GM23338 (cell line): ENCODE measurements around the gene GIPC1. TPM values are rescaled to one million over a fixed set of nuclear protein-coding genes. Genes with fewer than 3 reads are reported as not detected.

Experiments
- ATAC-seq: fragments of 200-7000 bp; cut with Tn5 transposase; 3 replicates; pipeline ENCODE4 v1.9.1; 2020
- DNase-seq: peaks from one replicate; pipeline ENCODE4 v3.0.0-alpha.2; 2015; ENCODE audit warnings: low spot score
- H2AFZ ChIP-seq: fragments of 200-600 bp; sonication (generic); 2 replicates; pipeline ENCODE4 v1.8.0; 2016; ENCODE audit warnings: antibody characterized with exemption, mild to moderate bottlenecking, moderate library complexity
- H3F3A ChIP-seq: fragments of 200-600 bp; sonication (generic); replicated peaks from 2 replicates; pipeline ENCODE4 v1.8.0; 2017; ENCODE audit warnings: antibody characterized with exemption, mixed run types, low read depth
- H3K27ac ChIP-seq: fragments of 200-600 bp; sonication (generic); 2 replicates; pipeline ENCODE4 v1.6.1; 2016; ENCODE audit warnings: low read depth
- H3K27me3 ChIP-seq: fragments of 200-600 bp; sonication (generic); 2 replicates; pipeline ENCODE4 v1.8.0; 2016; ENCODE audit warnings: mild to moderate bottlenecking, mixed run types, moderate library complexity; ENCODE audit not compliant: insufficient read depth
- H3K36me3 ChIP-seq: fragments of 200-600 bp; sonication (generic); 2 replicates; pipeline ENCODE4 v1.8.0; 2016; ENCODE audit warnings: mild to moderate bottlenecking; ENCODE audit not compliant: insufficient read depth
- H3K4me1 ChIP-seq: fragments of 200-600 bp; sonication (generic); 2 replicates; pipeline ENCODE4 v1.8.0; 2016; ENCODE audit warnings: mild to moderate bottlenecking, moderate library complexity; ENCODE audit not compliant: insufficient read depth
- H3K4me2 ChIP-seq: fragments of 200-600 bp; sonication (generic); 2 replicates; pipeline ENCODE4 v1.7.1; 2017; ENCODE audit warnings: mixed run types
- H3K4me3 ChIP-seq: fragments of 200-600 bp; sonication (generic); 2 replicates; pipeline ENCODE4 v1.6.1; 2016; ENCODE audit warnings: mixed run types
- H3K79me2 ChIP-seq: fragments of 200-600 bp; sonication (generic); replicated peaks from 2 replicates; pipeline ENCODE4 v1.8.0; 2017; ENCODE audit warnings: mild to moderate bottlenecking; ENCODE audit not compliant: insufficient read depth
- H3K9me2 ChIP-seq: fragments of 200-600 bp; sonication (generic); 2 replicates; pipeline ENCODE4 v1.8.0; 2017; ENCODE audit not compliant: insufficient read depth
- H4K20me1 ChIP-seq: fragments of 200-600 bp; sonication (generic); replicated peaks from 2 replicates; pipeline ENCODE4 v1.8.0; 2017; ENCODE audit warnings: mild to moderate bottlenecking; ENCODE audit not compliant: insufficient read depth
- H3K27ac Mint-ChIP-seq: 2 replicates; pipeline ENCODE4 v1.8.0; 2020; ENCODE audit warnings: inconsistent platforms, mild to moderate bottlenecking, moderate library complexity, mixed read lengths
- H3K27me3 Mint-ChIP-seq: 3 replicates; pipeline ENCODE4 v1.8.0; 2022; ENCODE audit warnings: low read depth, mild to moderate bottlenecking, moderate library complexity, mixed read lengths, inconsistent platforms; ENCODE audit not compliant: insufficient read depth, poor library complexity
- H3K36me3 Mint-ChIP-seq: 3 replicates; pipeline ENCODE4 v1.8.0; 2021; ENCODE audit warnings: low read depth, mild to moderate bottlenecking, inconsistent platforms, moderate library complexity, mixed read lengths
- H3K4me1 Mint-ChIP-seq: 3 replicates; pipeline ENCODE4 v1.8.0; 2020; ENCODE audit warnings: mild to moderate bottlenecking, inconsistent platforms, mixed read lengths
- H3K4me3 Mint-ChIP-seq: 3 replicates; pipeline ENCODE4 v1.8.0; 2021; ENCODE audit warnings: moderate library complexity, mild to moderate bottlenecking, inconsistent platforms, mixed read lengths
- H3K9me3 Mint-ChIP-seq: 3 replicates; pipeline ENCODE4 v1.8.0; 2020; ENCODE audit warnings: moderate library complexity, mild to moderate bottlenecking, inconsistent platforms, mixed read lengths
- CREB1 ChIP-seq: fragments of 250-450 bp; sonication (Bioruptor Pico); IDR thresholded peaks from 2 replicates; pipeline ENCODE4 v1.5.0; 2020; ENCODE audit warnings: low read depth, mild to moderate bottlenecking, moderate library complexity
- CTCF ChIP-seq, 2 experiments: fragments of 200-600 bp in 1 of 2; sonication (generic) in 1 of 2; conservative IDR thresholded peaks; 2 replicates each; pipeline versions ENCODE4 v1.5.1 to v1.6.1; 2016 to 2017; ENCODE audit warnings: antibody characterized with exemption in 2 of 2, low read depth in 2 of 2, mild to moderate bottlenecking in 2 of 2, moderate library complexity in 1 of 2
- ETS1 ChIP-seq: IDR thresholded peaks from 2 replicates; pipeline ENCODE4 v1.6.1; 2016; ENCODE audit warnings: antibody characterized with exemption
- EZH2 ChIP-seq: fragments of 200-600 bp; sonication (generic); IDR thresholded peaks from one replicate; pipeline ENCODE4 v1.8.0; 2017; ENCODE audit warnings: antibody characterized with exemption, mild to moderate bottlenecking, low read depth; ENCODE audit not compliant: unreplicated experiment
- EZH2phosphoT487 ChIP-seq: fragments of 200-600 bp; sonication (generic); IDR thresholded peaks from one replicate; pipeline ENCODE4 v1.8.1; 2018; ENCODE audit warnings: antibody characterized with exemption; ENCODE audit not compliant: unreplicated experiment
- JUNB ChIP-seq: IDR thresholded peaks from one replicate; pipeline ENCODE4 v1.6.1; 2016; ENCODE audit warnings: antibody characterized with exemption; ENCODE audit not compliant: unreplicated experiment
- NANOG ChIP-seq: IDR thresholded peaks from 2 replicates; pipeline ENCODE4 v1.6.1; 2016; ENCODE audit warnings: antibody characterized with exemption, borderline replicate concordance
- POLR2AphosphoS5 ChIP-seq: IDR thresholded peaks from 2 replicates; pipeline ENCODE4 v1.6.1; 2016; ENCODE audit warnings: antibody characterized with exemption, low read depth
- REST ChIP-seq: IDR thresholded peaks from one replicate; pipeline ENCODE4 v1.6.1; 2018; ENCODE audit warnings: antibody characterized with exemption; ENCODE audit not compliant: unreplicated experiment
- STAT1 ChIP-seq: IDR thresholded peaks from one replicate; pipeline ENCODE4 v1.6.1; 2016; ENCODE audit warnings: antibody characterized with exemption; ENCODE audit not compliant: unreplicated experiment
- ZNF114 ChIP-seq: fragments of 250-450 bp; sonication (Bioruptor Pico); IDR thresholded peaks from 2 replicates; pipeline ENCODE4 v1.5.0; 2020; ENCODE audit warnings: mild to moderate bottlenecking, moderate library complexity
- ZNF331 ChIP-seq: fragments of 250-450 bp; sonication (Bioruptor Pico); IDR thresholded peaks from 2 replicates; pipeline ENCODE4 v1.5.0; 2020; ENCODE audit warnings: low read depth, mild to moderate bottlenecking, moderate library complexity
- ZNF462 ChIP-seq: fragments of 250-450 bp; sonication (Bioruptor Pico); IDR thresholded peaks from 2 replicates; pipeline ENCODE4 v1.5.0; 2020; ENCODE audit warnings: mild to moderate bottlenecking, moderate library complexity
- polyA plus RNA-seq: library from polyadenylated mRNA; unstranded; fragments of >200 nt; fragmentation: Nextera tagmentation; extraction: Ambion mirVana; gene quantifications from 2 replicates; pipeline ENCODE4 v1.2.1, GENCODE V29; 2016
- total RNA-seq: library from RNA; depleted of rRNA; stranded (reverse); fragments of >200 nt; shearing (Covaris generic); gene quantifications from 2 replicates; pipeline ENCODE4 v1.2.3, GENCODE V29; 2014

GIPC1 gene
- total and polyA plus RNA-seq, 2 experiments from 2014 or later = 51.6 to 106 TPM

- H3K9me2 ChIP-seq = no peaks in the 10 kb centered on the region
- H3K79me2 ChIP-seq = peaks cover 39% of the 10 kb centered on the region
- Mint-ChIP-seq H3K4me3 (peak overlapping the region; percentile 92), H3K27me3 (peaks cover 24% of the 10 kb centered on the region), H3K9me3 (no peaks in the 10 kb centered on the region; the same call in 2 of the 3 replicates), H3K4me1 (peaks cover 12% of the 10 kb centered on the region), H3K36me3 (peaks cover 4% of the 10 kb centered on the region; the same call in 1 of the 3 replicates), H3K27ac (peak overlapping the region; percentile 78; the same call in 1 of the 2 replicates)
- H3K36me3 ChIP-seq = no peaks in the 10 kb centered on the region; the same call in 1 of the 2 replicates
- TF ChIP-seq ETS1 (no peak), ZNF462 (CRISPR knock-in tag) (no peak), CTCF (conservative IDR thresholded peaks at IDR 0.05; ENCODE audit: low read depth in 2 of 2) (no peak), EZH2 (no peak), ZNF331 (CRISPR knock-in tag) (no peak), JUNB (no peak), EZH2phosphoT487 (no peak), NANOG (no peak), CREB1 (CRISPR knock-in tag) (no peak), STAT1 (no peak), REST (no peak), ZNF114 (CRISPR knock-in tag) (no peak), POLR2AphosphoS5 (no peak)
- no peak for ATAC-seq
- H3K4me3 ChIP-seq = peak overlapping the region; percentile 51
- peak overlapping the region; percentile 72; the same call in 1 of the 2 replicates for H2AFZ ChIP-seq
- no peaks in the 10 kb centered on the region for H3F3A ChIP-seq
- no peak for DNase-seq
- H3K4me2 ChIP-seq = peak overlapping the region; percentile 65
- no peaks in the 10 kb centered on the region for H3K27me3 ChIP-seq
- H4K20me1 ChIP-seq = peaks cover 14% of the 10 kb centered on the region
- H3K4me1 ChIP-seq = peaks cover 8% of the 10 kb centered on the region
- H3K27ac ChIP-seq = no peak overlapping the region
Measured at GRCh38 chr19:14528419-14529253, 32.7 kb upstream of the GIPC1 start.
